Brain microvascular endothelial cell (primary cell): Measurements from ENCODE around the gene UNC13C.

ENCODE experiments used
- DNase-seq: peaks from one replicate; pipeline ENCODE4 v3.0.0-alpha.2; 2020
- H3K27ac ChIP-seq: fragments of 250-450 bp; sonication (Bioruptor Pico); 2 replicates; pipeline ENCODE4 v1.5.1; 2020; ENCODE audit warnings: mild to moderate bottlenecking, moderate library complexity
- H3K27me3 ChIP-seq: fragments of 250-450 bp; sonication (Bioruptor Pico); replicated peaks from 2 replicates; pipeline ENCODE4 v1.5.1; 2020; ENCODE audit warnings: mild to moderate bottlenecking
- H3K36me3 ChIP-seq: fragments of 250-450 bp; sonication (Bioruptor Pico); replicated peaks from 2 replicates; pipeline ENCODE4 v1.5.1; 2020; ENCODE audit warnings: mild to moderate bottlenecking
- H3K4me3 ChIP-seq: 2 replicates; pipeline ENCODE4 v1.5.1; 2011; ENCODE audit warnings: low read depth, mild to moderate bottlenecking, control low read depth, low read length, moderate library complexity
- CTCF ChIP-seq: IDR thresholded peaks from 2 replicates; pipeline ENCODE4 v1.5.1; 2011; ENCODE audit warnings: low read depth, mild to moderate bottlenecking, moderate library complexity, low read length, control low read depth, inconsistent platforms; ENCODE audit errors: missing control alignments
- in situ Hi-C: cut with HindIII; loops from 2 replicates; pipeline ENCODE4 v1.10.0; 2017; ENCODE audit warnings: low sequenced_read_pairs, low pct_ligation_motif_present

The UNC13C gene

GRCh38 chr15:53963801-53964200 lies 14.4 kb upstream of the UNC13C start:
- Histone ChIP-seq H3K27me3 (no peaks in the 10 kb centered on the region), H3K4me3 (no peak overlapping the region), H3K36me3 (no peaks in the 10 kb centered on the region), H3K27ac (no peak overlapping the region)
- no peak for DNase-seq
- in situ Hi-C loops: no loop called here
- TF ChIP-seq CTCF: no peak

- no peak for TF ChIP-seq CTCF
- no peak overlapping the region for H3K27ac ChIP-seq
- no peak for DNase-seq
- H3K36me3 ChIP-seq: no peaks in the 10 kb centered on the region
- H3K4me3 ChIP-seq: no peak overlapping the region
- H3K27me3 ChIP-seq: peaks cover 7% of the 10 kb centered on the region
- in situ Hi-C loops: no loop called here
These were observed 4.1 kb upstream of the UNC13C start for GRCh38 chr15:53974121-53974520.

- H3K27me3 ChIP-seq: peaks cover 11% of the 10 kb centered on the region
- in situ Hi-C loops: no loop called here
- no peak overlapping the region for H3K4me3 ChIP-seq
- no peaks in the 10 kb centered on the region for H3K36me3 ChIP-seq
- DNase-seq: no peak
- no peak overlapping the region for H3K27ac ChIP-seq
- no peak for TF ChIP-seq CTCF
These were observed 3.4 kb upstream of the UNC13C start for GRCh38 chr15:53974813-53975212.

- peak; percentile 0 for DNase-seq
- no peaks in the 10 kb centered on the region for H3K36me3 ChIP-seq
- no peak for TF ChIP-seq CTCF
- in situ Hi-C loops: no loop called here
- no peak overlapping the region for H3K27ac ChIP-seq
- H3K4me3 ChIP-seq: no peak overlapping the region
- H3K27me3 ChIP-seq: peaks cover 11% of the 10 kb centered on the region
These were observed 1.3 kb upstream of the UNC13C start for GRCh38 chr15:53976844-53977392.

GRCh38 chr15:53979051-53979788 lies 979 bp downstream of the UNC13C start:
- no peak overlapping the region for H3K27ac ChIP-seq
- in situ Hi-C loops: no loop called here
- H3K4me3 ChIP-seq: no peak overlapping the region
- H3K27me3 ChIP-seq: peaks cover 11% of the 10 kb centered on the region
- no peak for DNase-seq
- H3K36me3 ChIP-seq: no peaks in the 10 kb centered on the region
- TF ChIP-seq CTCF: no peak

- no peak for TF ChIP-seq CTCF
- in situ Hi-C loops: no loop called here
- DNase-seq: no peak
These were observed 1.8 kb downstream of the UNC13C start for GRCh38 chr15:53980021-53980420.

More at GRCh38 chr15:53980021-53980420, 1.8 kb downstream of the UNC13C start:
- Histone ChIP-seq H3K27ac (no peak overlapping the region), H3K4me3 (no peak overlapping the region), H3K36me3 (no peaks in the 10 kb centered on the region), H3K27me3 (peaks cover 11% of the 10 kb centered on the region)
